Mesendoderm (in vitro differentiated cells): Measurements from ENCODE around the gene MAML3.

Experiments used
- DNase-seq: peaks from one replicate; pipeline ENCODE4 v3.0.0; 2013
- H2AK5ac ChIP-seq: 2 replicates; pipeline ENCODE4 v1.6.1; 2013; ENCODE audit warnings: low read length, inconsistent platforms
- H2BK120ac ChIP-seq: 2 replicates; pipeline ENCODE4 v1.6.1; 2013; ENCODE audit warnings: low read depth, mild to moderate bottlenecking, low read length, moderate library complexity, mixed read lengths
- H2BK15ac ChIP-seq: replicated peaks from 2 replicates; pipeline ENCODE4 v1.6.1; 2013; ENCODE audit warnings: low read depth, mild to moderate bottlenecking, moderate library complexity
- H2BK5ac ChIP-seq: 2 replicates; pipeline ENCODE4 v1.6.1; 2013; ENCODE audit warnings: low read length, inconsistent platforms
- H3K18ac ChIP-seq: 2 replicates; pipeline ENCODE4 v1.6.1; 2013; ENCODE audit warnings: mild to moderate bottlenecking, low read length, mixed read lengths
- H3K23ac ChIP-seq: one replicate; pipeline ENCODE4 v1.6.1; 2013; ENCODE audit warnings: low read length
- H3K27ac ChIP-seq: 2 replicates; pipeline ENCODE4 v1.5.1; 2013; ENCODE audit warnings: low read depth, mild to moderate bottlenecking, inconsistent platforms, low read length, moderate library complexity
- H3K27me3 ChIP-seq: 2 replicates; pipeline ENCODE4 v1.6.1; 2013; ENCODE audit warnings: low read length, control low read depth, mild to moderate bottlenecking, inconsistent platforms; ENCODE audit not compliant: insufficient read depth, poor library complexity
- H3K36me3 ChIP-seq: 2 replicates; pipeline ENCODE4 v1.6.1; 2013; ENCODE audit warnings: low read length, inconsistent platforms; ENCODE audit not compliant: control insufficient read depth, insufficient read depth
- H3K4ac ChIP-seq: one replicate; pipeline ENCODE4 v1.6.1; 2013; ENCODE audit warnings: low read depth, mild to moderate bottlenecking, low read length, moderate library complexity
- H3K4me1 ChIP-seq: 2 replicates; pipeline ENCODE4 v1.6.1; 2013; ENCODE audit warnings: low read depth, low read length, inconsistent platforms; ENCODE audit not compliant: control insufficient read depth
- H3K4me2 ChIP-seq: 2 replicates; pipeline ENCODE4 v1.6.1; 2013; ENCODE audit warnings: low read length
- H3K4me3 ChIP-seq: 2 replicates; pipeline ENCODE4 v1.5.1; 2013; ENCODE audit warnings: mild to moderate bottlenecking, low read length
- H3K56ac ChIP-seq: one replicate; pipeline ENCODE4 v1.6.1; 2013; ENCODE audit warnings: low read length
- H3K79me1 ChIP-seq: 2 replicates; pipeline ENCODE4 v1.6.1; 2013; ENCODE audit warnings: low read length, inconsistent platforms
- H3K79me2 ChIP-seq: 2 replicates; pipeline ENCODE4 v1.6.1; 2013; ENCODE audit warnings: mild to moderate bottlenecking, low read length; ENCODE audit not compliant: control insufficient read depth, insufficient read depth
- H3K9ac ChIP-seq: 2 replicates; pipeline ENCODE4 v1.6.1; 2013; ENCODE audit warnings: low read length, inconsistent platforms
- H4K5ac ChIP-seq: one replicate; pipeline ENCODE4 v1.6.1; 2013; ENCODE audit warnings: low read length
- H4K8ac ChIP-seq: one replicate; pipeline ENCODE4 v1.6.1; 2013; ENCODE audit warnings: low read depth, mild to moderate bottlenecking, control low read depth, low read length, moderate library complexity
- WGBS: extraction: QIAGEN DNeasy Blood & Tissue Kit; methylation state at CpG from one replicate; pipeline ENCODE4 v1.1.7; 2013; ENCODE audit warnings: low lambda C conversion rate, missing lambda C conversion rate; ENCODE audit not compliant: insufficient coverage; ENCODE audit errors: extremely low coverage; 5-methylcytosine and 5-hydroxymethylcytosine counted together

MAML3 gene

GRCh38 chr4:140071806-140072205 is 82.2 kb downstream of the MAML3 start:
- H3K79me2 ChIP-seq, result no peaks in the 10 kb centered on the region
- no peaks in the 10 kb centered on the region for H3K4me1 ChIP-seq
- no peak overlapping the region for H3K18ac ChIP-seq
- no peak overlapping the region for H3K4me3 ChIP-seq
- no peak overlapping the region for H4K8ac ChIP-seq
- no peak overlapping the region for H3K56ac ChIP-seq
- H3K27ac ChIP-seq, result no peak overlapping the region
- no peak overlapping the region for H3K9ac ChIP-seq
- no peak for DNase-seq
- no peaks in the 10 kb centered on the region for H3K27me3 ChIP-seq
- no peak overlapping the region for H2BK120ac ChIP-seq
- H2BK15ac ChIP-seq, result no peak overlapping the region
- no CpG with 5 or more reads among the region's 3 CpGs for WGBS
- no peaks in the 10 kb centered on the region for H3K36me3 ChIP-seq
- peaks cover 6% of the 10 kb centered on the region for H3K79me1 ChIP-seq
- no peak overlapping the region for H3K23ac ChIP-seq
- H3K4ac ChIP-seq, result no peak overlapping the region
- H2BK5ac ChIP-seq, result no peak overlapping the region
- no peak overlapping the region for H4K5ac ChIP-seq
- H3K4me2 ChIP-seq, result no peak overlapping the region
- H2AK5ac ChIP-seq, result no peak overlapping the region

DNA sequence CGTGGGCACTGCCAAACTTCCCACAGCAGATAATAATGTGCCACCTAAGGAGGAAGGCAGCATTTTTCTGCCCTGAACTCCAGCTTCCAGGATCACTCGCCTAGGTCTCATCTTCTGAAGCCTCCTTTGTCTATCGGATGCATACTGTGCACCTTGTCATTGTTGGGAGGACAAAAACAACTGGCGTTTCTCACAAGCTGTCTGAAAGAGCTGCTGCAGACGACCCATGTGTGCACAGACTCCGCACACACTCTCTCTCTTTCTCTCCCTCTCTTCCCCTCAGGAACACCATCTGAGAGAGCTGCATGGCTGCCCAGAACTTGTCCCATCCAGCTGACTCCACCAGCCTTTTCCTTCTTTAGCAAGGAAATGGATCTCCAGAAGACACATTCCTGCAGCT is 83.0 kb downstream of the MAML3 start:
- H2BK120ac ChIP-seq, result no peak overlapping the region
- H3K27ac ChIP-seq, result no peak overlapping the region
- no peak overlapping the region for H3K4ac ChIP-seq
- no peak overlapping the region for H2BK5ac ChIP-seq
- DNase-seq, result no peak
- H3K4me3 ChIP-seq, result no peak overlapping the region
- H3K27me3 ChIP-seq, result no peaks in the 10 kb centered on the region
- no peak overlapping the region for H3K4me2 ChIP-seq
- no peak overlapping the region for H3K9ac ChIP-seq
- peaks cover 6% of the 10 kb centered on the region for H3K79me1 ChIP-seq
- no peak overlapping the region for H3K56ac ChIP-seq
- H4K8ac ChIP-seq, result no peak overlapping the region
- H2BK15ac ChIP-seq, result no peak overlapping the region
- no peaks in the 10 kb centered on the region for H3K4me1 ChIP-seq
- H2AK5ac ChIP-seq, result no peak overlapping the region
- no peaks in the 10 kb centered on the region for H3K79me2 ChIP-seq
- H3K18ac ChIP-seq, result no peak overlapping the region
- WGBS, result no CpG with 5 or more reads among the region's 6 CpGs
- no peaks in the 10 kb centered on the region for H3K36me3 ChIP-seq
- no peak overlapping the region for H4K5ac ChIP-seq
- no peak overlapping the region for H3K23ac ChIP-seq

DNA sequence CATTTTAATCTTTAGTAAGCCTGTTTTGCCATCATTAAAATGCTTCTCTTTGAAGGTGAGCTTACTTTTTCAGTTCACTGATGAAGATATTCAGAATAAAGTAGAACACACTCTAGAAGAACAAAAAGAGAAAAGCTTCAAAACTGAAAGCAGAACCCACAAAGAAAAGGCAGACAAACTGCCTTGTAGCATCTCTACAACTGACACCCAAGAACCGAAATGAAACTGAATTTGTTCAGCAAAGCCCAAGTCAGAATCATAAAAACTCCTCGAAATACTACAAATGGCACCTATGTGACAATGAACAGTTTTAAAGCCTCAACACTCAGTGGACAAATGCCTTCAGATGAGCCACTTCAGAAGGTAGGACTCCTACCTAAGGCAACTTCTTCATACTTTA is 83.6 kb downstream of the MAML3 start:
- H3K79me1 ChIP-seq, result peaks cover 6% of the 10 kb centered on the region
- WGBS, result no CpG with 5 or more reads among the region's 2 CpGs
- H3K79me2 ChIP-seq, result no peaks in the 10 kb centered on the region
- H3K23ac ChIP-seq, result no peak overlapping the region
- H3K4me2 ChIP-seq, result no peak overlapping the region
- no peak for DNase-seq
- H4K5ac ChIP-seq, result no peak overlapping the region
- H3K4me3 ChIP-seq, result no peak overlapping the region
- no peak overlapping the region for H2BK120ac ChIP-seq
- H3K4ac ChIP-seq, result no peak overlapping the region
- no peak overlapping the region for H2AK5ac ChIP-seq
- no peak overlapping the region for H3K27ac ChIP-seq
- H3K9ac ChIP-seq, result no peak overlapping the region
- no peaks in the 10 kb centered on the region for H3K36me3 ChIP-seq
- H3K4me1 ChIP-seq, result peaks cover 2% of the 10 kb centered on the region
- H3K18ac ChIP-seq, result no peak overlapping the region
- no peak overlapping the region for H4K8ac ChIP-seq
- H2BK5ac ChIP-seq, result no peak overlapping the region
- H3K56ac ChIP-seq, result no peak overlapping the region
- no peak overlapping the region for H2BK15ac ChIP-seq
- no peaks in the 10 kb centered on the region for H3K27me3 ChIP-seq

GRCh38 chr4:140069066-140069465 is 84.9 kb downstream of the MAML3 start:
- H4K8ac ChIP-seq, result no peak overlapping the region
- H2BK5ac ChIP-seq, result no peak overlapping the region
- H3K23ac ChIP-seq, result no peak overlapping the region
- no peak overlapping the region for H3K18ac ChIP-seq
- H3K79me2 ChIP-seq, result no peaks in the 10 kb centered on the region
- no peak overlapping the region for H4K5ac ChIP-seq
- peaks cover 2% of the 10 kb centered on the region for H3K4me1 ChIP-seq
- H3K27ac ChIP-seq, result no peak overlapping the region
- no peak overlapping the region for H2BK15ac ChIP-seq
- H3K36me3 ChIP-seq, result no peaks in the 10 kb centered on the region
- H3K4ac ChIP-seq, result no peak overlapping the region
- no peak overlapping the region for H3K9ac ChIP-seq
- H2BK120ac ChIP-seq, result no peak overlapping the region
- no peaks in the 10 kb centered on the region for H3K27me3 ChIP-seq
- H2AK5ac ChIP-seq, result no peak overlapping the region
- H3K4me3 ChIP-seq, result no peak overlapping the region
- no peak overlapping the region for H3K56ac ChIP-seq
- no peak for DNase-seq
- H3K79me1 ChIP-seq, result peaks cover 6% of the 10 kb centered on the region
- no peak overlapping the region for H3K4me2 ChIP-seq
- WGBS, result no CpG with 5 or more reads among the region's 2 CpGs

GRCh38 chr4:140068271-140068670 is 85.7 kb downstream of the MAML3 start:
- Histone ChIP-seq H3K4me1 (peaks cover 2% of the 10 kb centered on the region), H3K27ac (no peak overlapping the region)

More at GRCh38 chr4:140068271-140068670, 85.7 kb downstream of the MAML3 start:
- Histone ChIP-seq H4K8ac (no peak overlapping the region), H3K23ac (no peak overlapping the region), H3K79me1 (peaks cover 7% of the 10 kb centered on the region), H2BK120ac (no peak overlapping the region), H3K79me2 (no peaks in the 10 kb centered on the region), H2AK5ac (no peak overlapping the region), H3K56ac (no peak overlapping the region), H3K36me3 (no peaks in the 10 kb centered on the region), H3K9ac (no peak overlapping the region), H3K4me3 (no peak overlapping the region), H2BK5ac (no peak overlapping the region), H2BK15ac (no peak overlapping the region), H3K27me3 (no peaks in the 10 kb centered on the region), H3K4ac (no peak overlapping the region), H3K4me2 (no peak overlapping the region), H4K5ac (no peak overlapping the region), H3K18ac (no peak overlapping the region)
- no peak for DNase-seq
- WGBS, result no CpG with 5 or more reads among the region's 2 CpGs
